ENCODE results near the gene NGF. TPM values are rescaled to one million over a fixed set of nuclear protein-coding genes. Genes with fewer than 3 reads are reported as not detected.

The NGF gene
- total and polyA plus RNA-seq, 2 of the 8 experiments (the other 6 are each of a cell fraction or from before 2014, with no cell fraction given): 1.6 TPM; not detected in 1

GRCh38 chr1:115266729-115267421, 71.2 kb downstream of the NGF start:
- Histone ChIP-seq H2AFZ (ENCODE audit: low read length) (no peak overlapping the region), H3K79me2 (ENCODE audit: control insufficient read depth in 1 of 2, insufficient read depth in 2 of 2, low read length in 2 of 2) (no peaks in the 10 kb centered on the region), H3K4me1 (replicated peaks in 1 of 4; ENCODE audit: control insufficient read depth in 3 of 4, insufficient read depth in 4 of 4, low read length in 3 of 4) (no peaks in the 10 kb centered on the region), H3K79me1 (ENCODE audit: low read depth, low read length) (no peaks in the 10 kb centered on the region), H3K27me3 (replicated peaks in 1 of 4; ENCODE audit: control insufficient read depth in 3 of 4, extremely low read depth in 1 of 4, insufficient read depth in 3 of 4, low read length in 3 of 4) (no peaks in the 10 kb centered on the region), H3K4me3 (ENCODE audit: extremely low read depth in 1 of 4, insufficient read depth in 2 of 4, low read depth in 3 of 4, low read length in 4 of 4) (no peak overlapping the region), H2BK5ac (ENCODE audit: low read depth, low read length) (no peak overlapping the region), H3K14ac (ENCODE audit: insufficient read length) (no peak overlapping the region), H2BK120ac (replicated peaks; ENCODE audit: low read depth, low read length) (no peak overlapping the region), H3K56ac (replicated peaks; ENCODE audit: insufficient read length, low read depth, low read length) (no peak overlapping the region), H2BK15ac (ENCODE audit: low read length) (no peak overlapping the region), H4K91ac (replicated peaks; ENCODE audit: insufficient read length, low read length) (no peak overlapping the region), H3K36me3 (ENCODE audit: control insufficient read depth in 2 of 4, insufficient read depth in 4 of 4, low read length in 3 of 4) (no peaks in the 10 kb centered on the region), H3K4me2 (ENCODE audit: insufficient read depth in 1 of 2, low read depth in 2 of 2, low read length in 2 of 2) (no peak overlapping the region), H3K18ac (ENCODE audit: extremely low read depth, low read length) (no peak overlapping the region), H4K5ac (ENCODE audit: insufficient read length, low read depth, low read length) (no peak overlapping the region), H3K4ac (replicated peaks; ENCODE audit: insufficient read length, low read depth, low read length) (no peak overlapping the region), H3K23me2 (ENCODE audit: low read depth, low read length) (no peaks in the 10 kb centered on the region), H2BK12ac (ENCODE audit: low read depth, low read length) (no peak overlapping the region), H2AK5ac (ENCODE audit: low read depth, low read length) (no peak overlapping the region), H4K20me1 (replicated peaks in 1 of 2; ENCODE audit: control insufficient read depth in 1 of 2, insufficient read depth in 2 of 2, low read length in 2 of 2) (no peaks in the 10 kb centered on the region), H3K9ac (replicated peaks in 1 of 4; ENCODE audit: extremely low read depth in 1 of 4, low read depth in 3 of 4, low read length in 3 of 4) (no peak overlapping the region), H4K8ac (ENCODE audit: extremely low read depth, insufficient read depth, low read length) (no peak overlapping the region), H2BK20ac (ENCODE audit: low read length) (no peak overlapping the region), H3K23ac (ENCODE audit: insufficient read length) (no peak overlapping the region), H3K9me3 (ENCODE audit: insufficient read depth in 2 of 2, low read depth in 1 of 2, low read length in 1 of 2) (no peaks in the 10 kb centered on the region), H3K27ac (ENCODE audit: low read depth, low read length) (no peak overlapping the region)
- 92% methylated on average over 10 of the region's 10 CpGs; no CpG with 5 or more reads in 1 of the 2 experiments for WGBS, 2 experiments (ENCODE audit: extremely low coverage in 1 of 2, insufficient coverage in 1 of 2, insufficient read length in 1 of 2, insufficient replicate concordance in 2 of 2, low coverage in 1 of 2, low lambda C conversion rate in 2 of 2, missing lambda C conversion rate in 1 of 2)
- ChIA-PET POLR2A (ENCODE audit: partially characterized antibody) (no interaction called here), CTCF (ENCODE audit: partially characterized antibody) (interaction anchor here (0.9 to 5.2 kb wide), 3 partner anchors 9 to 203 kb away, joined by 3 to 28 read pairs (median 5); no protein-coding TSS in a partner anchor)
- DNase-seq (ENCODE audit: low read depth in 1 of 2, low spot score in 2 of 2) (no peak), FAIRE-seq (no peak)
- no peak for TF ChIP-seq RFX5 (IDR thresholded peaks at IDR 0.05; ENCODE audit: borderline replicate concordance, low read depth, low read length)
- TF ChIP-seq RAD21 (IDR thresholded peaks at IDR 0.05 in 1 of 2, conservative IDR thresholded peaks at IDR 0.05 in 1 of 2; ENCODE audit: low read depth in 2 of 2, low read length in 2 of 2): no peak
- no peak for TF ChIP-seq E2F6 (IDR thresholded peaks at IDR 0.05)
- no peak for TF ChIP-seq HDAC6 (IDR thresholded peaks at IDR 0.05; ENCODE audit: low read depth, low read length)
- no peak for TF ChIP-seq POLR2A (IDR thresholded peaks at IDR 0.05; ENCODE audit: control extremely low read depth in 1 of 2, low read depth in 2 of 2, low read length in 2 of 2)
- TF ChIP-seq CEBPB (IDR thresholded peaks at IDR 0.05; ENCODE audit: low read depth, low read length): no peak

Data from H1 (cell line).